SK-N-SH treated with all-trans-retinoic acid at 6 μM for 48 hours (cell line): ENCODE measurements around the gene L1CAM.

Experiments
- ATAC-seq: fragments of 200-7000 bp; cut with Tn5 transposase; 3 replicates; pipeline ENCODE4 v1.9.1; 2020; ENCODE audit warnings: mild to moderate bottlenecking, moderate library complexity
- BACH2 ChIP-seq: fragments of 250-450 bp; sonication (Bioruptor Pico); IDR thresholded peaks from 2 replicates; pipeline ENCODE4 v1.9.0; 2021; ENCODE audit warnings: mild to moderate bottlenecking, borderline replicate concordance
- ESRRG ChIP-seq: fragments of 250-450 bp; sonication (Bioruptor Pico); IDR thresholded peaks from 2 replicates; pipeline ENCODE4 v1.6.1; 2021; ENCODE audit warnings: mild to moderate bottlenecking
- ISL1 ChIP-seq: fragments of 250-450 bp; sonication (Bioruptor Pico); IDR thresholded peaks from 2 replicates; pipeline ENCODE4 v2.1.2; 2022; ENCODE audit warnings: mild to moderate bottlenecking, moderate library complexity
- OSR1 ChIP-seq: fragments of 250-450 bp; sonication (Bioruptor Pico); IDR thresholded peaks from 2 replicates; pipeline ENCODE4 v1.8.0; 2022; ENCODE audit warnings: moderate library complexity, mild to moderate bottlenecking, inconsistent platforms
- PPARA ChIP-seq: fragments of 250-450 bp; sonication (Bioruptor Pico); IDR thresholded peaks from 2 replicates; pipeline ENCODE4 v1.5.0; 2020; ENCODE audit warnings: mild to moderate bottlenecking, borderline replicate concordance
- RARB ChIP-seq: fragments of 250-450 bp; sonication (Bioruptor Pico); IDR thresholded peaks from 2 replicates; pipeline ENCODE4 v1.8.0; 2021; ENCODE audit warnings: mild to moderate bottlenecking, moderate library complexity
- SNAI2 ChIP-seq: fragments of 250-450 bp; sonication (Bioruptor Pico); IDR thresholded peaks from 2 replicates; pipeline ENCODE4 v1.5.0; 2020; ENCODE audit warnings: mild to moderate bottlenecking, moderate library complexity
- TCF4 ChIP-seq: fragments of 250-450 bp; sonication (Bioruptor Pico); IDR thresholded peaks from 2 replicates; pipeline ENCODE4 v1.8.0; 2021; ENCODE audit warnings: mild to moderate bottlenecking, moderate library complexity, borderline replicate concordance
- TOX ChIP-seq: fragments of 250-450 bp; sonication (Bioruptor Pico); IDR thresholded peaks from 2 replicates; pipeline ENCODE4 v1.8.0; 2021; ENCODE audit warnings: mild to moderate bottlenecking, moderate library complexity, borderline replicate concordance
- ZC3H10 ChIP-seq: fragments of 250-450 bp; sonication (Bioruptor Pico); IDR thresholded peaks from 2 replicates; pipeline ENCODE4 v1.5.1; 2021; ENCODE audit warnings: mild to moderate bottlenecking, moderate library complexity
- ZFP30 ChIP-seq: fragments of 450-650 bp; formaldehyde crosslinking; IDR thresholded peaks from 2 replicates; pipeline ENCODE4 v1.5.0; 2022; ENCODE audit warnings: mild to moderate bottlenecking, moderate library complexity
- ZNF8 ChIP-seq: fragments of 450-650 bp; formaldehyde crosslinking; IDR thresholded peaks from 2 replicates; pipeline ENCODE4 v1.5.0; 2020; ENCODE audit warnings: mild to moderate bottlenecking, moderate library complexity
- TF ChIP-seq, protein P1 (sequence below): fragments of 250-450 bp; sonication (Bioruptor Pico); IDR thresholded peaks from 2 replicates; pipeline ENCODE4 v1.8.0; 2020; ENCODE audit warnings: mild to moderate bottlenecking, moderate library complexity, borderline replicate concordance
- TF ChIP-seq, protein P2 (sequence below): fragments of 250-450 bp; sonication (Bioruptor Pico); IDR thresholded peaks from 2 replicates; pipeline ENCODE4 v1.5.1; 2020; ENCODE audit warnings: low read depth, mild to moderate bottlenecking, moderate library complexity
- TF ChIP-seq, protein P3 (sequence below): fragments of 250-450 bp; sonication (Bioruptor Pico); IDR thresholded peaks from 2 replicates; pipeline ENCODE4 v1.5.0; 2020; ENCODE audit warnings: mild to moderate bottlenecking, moderate library complexity
- TF ChIP-seq, protein P4 (sequence below): fragments of 250-450 bp; sonication (Bioruptor Pico); IDR thresholded peaks from 2 replicates; pipeline ENCODE4 v1.8.0; 2021; ENCODE audit warnings: low read depth, mild to moderate bottlenecking, moderate library complexity, borderline replicate concordance

The L1CAM gene

DNA sequence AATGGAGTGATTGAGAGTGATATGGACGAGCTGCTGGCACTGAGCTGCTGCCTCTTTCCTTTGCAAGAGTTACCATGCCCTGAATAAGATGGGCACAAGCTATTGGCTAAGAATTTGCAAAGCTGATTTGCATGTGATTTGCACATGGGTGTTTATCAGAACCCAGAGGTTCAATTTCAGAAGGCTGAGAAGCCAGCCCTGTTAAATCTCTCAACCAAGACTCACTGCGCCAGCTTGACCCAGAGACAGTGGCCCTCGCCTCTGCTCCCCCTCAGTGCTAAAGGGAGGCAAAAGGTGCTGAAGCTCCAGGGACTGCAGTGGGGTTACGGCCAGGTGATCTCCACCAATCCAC is 39.4 kb upstream of the L1CAM start (continued):
- TF ChIP-seq, protein P1, sequence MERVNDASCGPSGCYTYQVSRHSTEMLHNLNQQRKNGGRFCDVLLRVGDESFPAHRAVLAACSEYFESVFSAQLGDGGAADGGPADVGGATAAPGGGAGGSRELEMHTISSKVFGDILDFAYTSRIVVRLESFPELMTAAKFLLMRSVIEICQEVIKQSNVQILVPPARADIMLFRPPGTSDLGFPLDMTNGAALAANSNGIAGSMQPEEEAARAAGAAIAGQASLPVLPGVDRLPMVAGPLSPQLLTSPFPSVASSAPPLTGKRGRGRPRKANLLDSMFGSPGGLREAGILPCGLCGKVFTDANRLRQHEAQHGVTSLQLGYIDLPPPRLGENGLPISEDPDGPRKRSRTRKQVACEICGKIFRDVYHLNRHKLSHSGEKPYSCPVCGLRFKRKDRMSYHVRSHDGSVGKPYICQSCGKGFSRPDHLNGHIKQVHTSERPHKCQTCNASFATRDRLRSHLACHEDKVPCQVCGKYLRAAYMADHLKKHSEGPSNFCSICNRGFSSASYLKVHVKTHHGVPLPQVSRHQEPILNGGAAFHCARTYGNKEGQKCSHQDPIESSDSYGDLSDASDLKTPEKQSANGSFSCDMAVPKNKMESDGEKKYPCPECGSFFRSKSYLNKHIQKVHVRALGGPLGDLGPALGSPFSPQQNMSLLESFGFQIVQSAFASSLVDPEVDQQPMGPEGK (CRISPR knock-in tag): no peak
- TF ChIP-seq, protein P2, sequence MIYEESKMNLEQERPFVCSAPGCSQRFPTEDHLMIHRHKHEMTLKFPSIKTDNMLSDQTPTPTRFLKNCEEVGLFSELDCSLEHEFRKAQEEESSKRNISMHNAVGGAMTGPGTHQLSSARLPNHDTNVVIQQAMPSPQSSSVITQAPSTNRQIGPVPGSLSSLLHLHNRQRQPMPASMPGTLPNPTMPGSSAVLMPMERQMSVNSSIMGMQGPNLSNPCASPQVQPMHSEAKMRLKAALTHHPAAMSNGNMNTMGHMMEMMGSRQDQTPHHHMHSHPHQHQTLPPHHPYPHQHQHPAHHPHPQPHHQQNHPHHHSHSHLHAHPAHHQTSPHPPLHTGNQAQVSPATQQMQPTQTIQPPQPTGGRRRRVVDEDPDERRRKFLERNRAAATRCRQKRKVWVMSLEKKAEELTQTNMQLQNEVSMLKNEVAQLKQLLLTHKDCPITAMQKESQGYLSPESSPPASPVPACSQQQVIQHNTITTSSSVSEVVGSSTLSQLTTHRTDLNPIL (CRISPR knock-in tag): no peak

DNA sequence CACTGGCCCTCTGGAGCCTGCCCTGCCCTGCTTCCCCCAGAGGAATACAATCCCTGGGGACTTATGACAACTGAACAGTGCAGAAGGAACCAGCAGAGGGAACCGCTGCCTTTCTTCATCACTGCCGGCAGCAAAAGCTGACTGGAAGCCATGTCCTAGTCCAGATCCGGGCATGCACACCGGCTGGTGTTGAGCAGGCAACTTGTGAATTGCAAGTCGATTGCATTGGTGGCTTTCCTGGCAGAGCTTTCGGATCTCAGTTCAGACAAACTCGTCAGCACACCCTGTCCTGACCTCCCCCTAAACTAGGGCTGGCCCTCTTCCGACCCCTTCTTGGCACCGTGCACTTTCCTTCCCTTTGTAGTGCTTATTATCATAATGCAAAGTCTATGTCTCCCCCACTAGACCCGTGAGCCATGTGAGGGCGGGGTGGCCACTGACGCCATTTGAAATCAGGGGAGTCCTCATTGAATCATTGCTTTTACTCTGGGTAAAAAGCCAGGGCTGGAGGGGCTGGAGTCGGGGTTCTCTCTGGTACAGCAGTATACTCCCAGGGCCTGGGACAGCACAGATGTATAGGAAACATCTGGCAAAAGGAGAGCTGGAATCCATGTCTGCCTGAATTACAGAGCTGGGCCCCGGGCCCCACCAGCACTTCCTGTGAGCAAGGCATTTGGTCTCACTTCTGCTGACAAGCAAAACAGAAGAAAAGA is 38.3 kb upstream of the L1CAM start:
- TF ChIP-seq ZFP30 (CRISPR knock-in tag): no peak
- no peak for TF ChIP-seq ZNF8 (CRISPR knock-in tag)
- TF ChIP-seq, protein P3, sequence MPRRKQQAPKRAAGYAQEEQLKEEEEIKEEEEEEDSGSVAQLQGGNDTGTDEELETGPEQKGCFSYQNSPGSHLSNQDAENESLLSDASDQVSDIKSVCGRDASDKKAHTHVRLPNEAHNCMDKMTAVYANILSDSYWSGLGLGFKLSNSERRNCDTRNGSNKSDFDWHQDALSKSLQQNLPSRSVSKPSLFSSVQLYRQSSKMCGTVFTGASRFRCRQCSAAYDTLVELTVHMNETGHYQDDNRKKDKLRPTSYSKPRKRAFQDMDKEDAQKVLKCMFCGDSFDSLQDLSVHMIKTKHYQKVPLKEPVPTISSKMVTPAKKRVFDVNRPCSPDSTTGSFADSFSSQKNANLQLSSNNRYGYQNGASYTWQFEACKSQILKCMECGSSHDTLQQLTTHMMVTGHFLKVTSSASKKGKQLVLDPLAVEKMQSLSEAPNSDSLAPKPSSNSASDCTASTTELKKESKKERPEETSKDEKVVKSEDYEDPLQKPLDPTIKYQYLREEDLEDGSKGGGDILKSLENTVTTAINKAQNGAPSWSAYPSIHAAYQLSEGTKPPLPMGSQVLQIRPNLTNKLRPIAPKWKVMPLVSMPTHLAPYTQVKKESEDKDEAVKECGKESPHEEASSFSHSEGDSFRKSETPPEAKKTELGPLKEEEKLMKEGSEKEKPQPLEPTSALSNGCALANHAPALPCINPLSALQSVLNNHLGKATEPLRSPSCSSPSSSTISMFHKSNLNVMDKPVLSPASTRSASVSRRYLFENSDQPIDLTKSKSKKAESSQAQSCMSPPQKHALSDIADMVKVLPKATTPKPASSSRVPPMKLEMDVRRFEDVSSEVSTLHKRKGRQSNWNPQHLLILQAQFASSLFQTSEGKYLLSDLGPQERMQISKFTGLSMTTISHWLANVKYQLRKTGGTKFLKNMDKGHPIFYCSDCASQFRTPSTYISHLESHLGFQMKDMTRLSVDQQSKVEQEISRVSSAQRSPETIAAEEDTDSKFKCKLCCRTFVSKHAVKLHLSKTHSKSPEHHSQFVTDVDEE (CRISPR knock-in tag): no peak
- TF ChIP-seq ZC3H10: no peak
- TF ChIP-seq SNAI2 (CRISPR knock-in tag): no peak
- no peak for TF ChIP-seq PPARA
- TF ChIP-seq TCF4 (CRISPR knock-in tag): no peak
- TF ChIP-seq ISL1: no peak
- TF ChIP-seq OSR1 (CRISPR knock-in tag): no peak
- no peak for TF ChIP-seq RARB (CRISPR knock-in tag)

DNA sequence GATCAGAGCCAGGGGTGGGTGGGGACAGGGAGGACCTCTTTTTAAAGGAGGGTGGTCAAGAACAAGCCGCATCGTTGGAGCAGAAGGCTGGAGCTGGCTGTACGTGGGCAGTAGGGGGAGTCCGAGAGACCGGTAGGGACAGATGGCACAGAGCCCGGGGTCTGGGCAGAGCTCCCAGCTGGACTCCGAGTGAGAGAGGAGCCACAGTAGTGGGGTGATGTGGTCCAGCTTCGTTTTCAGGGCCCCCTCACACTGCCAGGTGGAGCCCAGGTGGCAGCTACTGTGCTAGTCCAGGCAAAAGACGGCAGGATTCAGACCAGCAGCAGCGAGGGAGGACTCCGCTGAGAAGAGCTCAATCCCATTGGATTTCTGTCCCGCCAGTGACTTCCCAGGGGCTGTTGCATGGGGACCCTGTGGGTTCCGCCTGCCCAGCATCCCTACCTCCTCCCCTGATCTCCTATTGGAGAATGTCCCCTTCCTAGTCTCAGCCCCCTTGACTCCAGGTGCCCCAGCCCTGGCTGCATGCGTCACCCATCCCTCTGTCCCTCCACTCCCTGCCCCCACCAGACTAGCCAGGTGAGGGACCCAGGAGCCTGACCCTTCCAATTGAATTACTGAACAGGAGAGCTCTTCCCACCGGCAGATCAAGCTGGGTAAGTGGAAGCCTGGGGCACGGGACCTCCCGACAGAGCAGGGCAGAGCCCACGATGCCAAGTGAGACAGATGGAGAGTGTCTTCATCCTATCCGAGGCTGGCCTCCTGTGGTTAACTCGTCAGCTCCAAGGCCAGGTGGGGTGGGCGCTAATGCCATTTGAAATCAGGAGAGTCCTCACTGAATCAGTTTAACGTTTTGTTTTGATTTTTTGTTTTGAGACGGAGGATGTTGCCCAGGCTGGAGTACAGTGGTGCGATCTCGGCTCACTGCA is 37.2 kb upstream of the L1CAM start:
- TF ChIP-seq TOX (CRISPR knock-in tag) (no peak), TCF4 (CRISPR knock-in tag) (no peak), ZFP30 (CRISPR knock-in tag) (no peak), ZNF8 (CRISPR knock-in tag) (no peak)
- ATAC-seq: peak; percentile 72

More for the DNA sequence above, 38.3 kb upstream of the L1CAM start:
- no peak for ATAC-seq

DNA sequence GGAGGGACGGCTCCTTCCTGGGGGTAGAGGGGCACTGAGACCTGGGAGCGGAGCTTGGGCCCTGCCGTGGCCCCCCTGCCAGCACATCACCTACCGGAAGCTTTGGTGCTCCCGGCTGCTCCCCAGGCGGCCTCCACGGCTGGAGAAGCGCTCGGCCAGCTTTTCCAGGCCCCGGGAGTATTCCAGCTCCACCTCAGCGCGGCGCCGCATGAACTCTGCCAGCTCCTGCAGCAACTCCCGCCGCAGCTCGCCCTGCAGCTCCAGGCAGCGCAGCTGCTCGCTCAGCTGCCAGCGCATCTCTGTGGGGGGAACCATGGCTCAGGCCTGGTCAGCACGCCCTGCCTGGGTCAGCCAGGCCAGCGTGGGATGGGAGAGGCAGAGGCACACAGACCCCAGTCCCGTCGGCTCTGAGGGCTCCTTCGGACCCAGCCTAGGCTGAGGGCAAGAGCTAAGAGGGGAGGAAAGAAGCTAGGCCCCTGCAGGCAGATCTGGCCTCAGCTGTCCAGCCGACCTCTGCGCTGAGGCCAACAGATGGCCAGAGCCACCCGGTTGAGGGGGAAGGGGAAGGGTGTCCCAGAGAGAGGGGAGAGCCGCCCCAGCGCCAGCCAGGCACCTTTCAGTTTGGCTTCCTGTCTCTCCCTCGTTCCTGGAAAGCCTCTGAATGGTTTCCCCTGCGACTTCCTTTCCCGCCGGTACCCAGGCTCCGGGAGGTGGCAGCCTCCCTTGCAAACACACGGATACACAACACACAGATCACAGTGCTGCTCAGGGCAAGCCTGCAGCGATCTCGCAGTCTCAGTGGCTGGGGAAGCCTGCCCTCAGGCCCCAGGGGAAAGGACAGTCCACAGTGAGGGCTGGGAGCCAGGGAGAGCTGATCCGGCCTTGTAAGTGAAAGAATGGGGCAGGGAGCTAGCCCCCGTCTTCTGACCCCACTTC is 35.8 kb upstream of the L1CAM start:
- TF ChIP-seq, protein P1 (CRISPR knock-in tag): no peak
- peak; percentile 11; the same call in 2 of the 3 replicates for ATAC-seq

DNA sequence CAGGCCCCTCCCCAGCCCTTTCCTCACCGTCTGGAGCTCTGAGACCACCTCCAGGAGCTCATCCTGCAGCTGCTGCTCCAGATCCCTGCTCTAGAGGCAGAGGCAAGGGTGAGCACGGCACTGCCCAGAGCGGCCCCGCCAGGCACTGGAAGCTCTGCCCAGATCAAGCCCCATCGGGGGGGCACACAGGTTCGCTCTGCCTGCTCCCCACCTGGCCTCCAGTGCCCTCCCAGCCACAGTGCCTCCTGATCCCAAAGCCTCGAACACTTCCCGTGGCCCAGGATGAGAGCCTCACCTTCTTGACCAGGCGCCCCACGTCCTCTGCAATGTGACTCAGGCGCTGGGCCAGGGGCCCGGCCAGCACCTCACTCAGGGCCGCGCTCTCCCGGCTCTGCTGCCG is 35.1 kb upstream of the L1CAM start:
- ATAC-seq: no peak; the same call in 2 of the 3 replicates
- no peak for TF ChIP-seq ZNF8 (CRISPR knock-in tag)
- TF ChIP-seq PPARA: no peak
- TF ChIP-seq, protein P4, sequence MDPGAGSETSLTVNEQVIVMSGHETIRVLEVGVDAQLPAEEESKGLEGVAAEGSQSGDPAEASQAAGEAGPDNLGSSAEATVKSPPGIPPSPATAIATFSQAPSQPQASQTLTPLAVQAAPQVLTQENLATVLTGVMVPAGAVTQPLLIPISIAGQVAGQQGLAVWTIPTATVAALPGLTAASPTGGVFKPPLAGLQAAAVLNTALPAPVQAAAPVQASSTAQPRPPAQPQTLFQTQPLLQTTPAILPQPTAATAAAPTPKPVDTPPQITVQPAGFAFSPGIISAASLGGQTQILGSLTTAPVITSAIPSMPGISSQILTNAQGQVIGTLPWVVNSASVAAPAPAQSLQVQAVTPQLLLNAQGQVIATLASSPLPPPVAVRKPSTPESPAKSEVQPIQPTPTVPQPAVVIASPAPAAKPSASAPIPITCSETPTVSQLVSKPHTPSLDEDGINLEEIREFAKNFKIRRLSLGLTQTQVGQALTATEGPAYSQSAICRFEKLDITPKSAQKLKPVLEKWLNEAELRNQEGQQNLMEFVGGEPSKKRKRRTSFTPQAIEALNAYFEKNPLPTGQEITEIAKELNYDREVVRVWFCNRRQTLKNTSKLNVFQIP (CRISPR knock-in tag): no peak
- no peak for TF ChIP-seq BACH2
- TF ChIP-seq ESRRG (CRISPR knock-in tag): no peak
- TF ChIP-seq, protein P3 (CRISPR knock-in tag): no peak
